HG03439 (cell line): ENCODE results near the gene TRAPPC8.
"Not testable (repeated sequence)": the region's sequence is repeated elsewhere in the genome, so short reads cannot be mapped to it uniquely, and the experiment has no call there.

Source experiments
- ATAC-seq: cut with Tn5 transposase; IDR thresholded peaks from one replicate; pipeline ENCODE4 v1.9.1; 2021; ENCODE audit warnings: mild to moderate bottlenecking, moderate library complexity; ENCODE audit not compliant: unreplicated experiment

Gene TRAPPC8

GRCh38 chr18:31877900-31878299, 65.0 kb downstream of the TRAPPC8 start:
- ATAC-seq = no peak

- ATAC-seq = no peak
Observed at GRCh38 chr18:31876707-31877106, 66.2 kb downstream of the TRAPPC8 start.

DNA sequence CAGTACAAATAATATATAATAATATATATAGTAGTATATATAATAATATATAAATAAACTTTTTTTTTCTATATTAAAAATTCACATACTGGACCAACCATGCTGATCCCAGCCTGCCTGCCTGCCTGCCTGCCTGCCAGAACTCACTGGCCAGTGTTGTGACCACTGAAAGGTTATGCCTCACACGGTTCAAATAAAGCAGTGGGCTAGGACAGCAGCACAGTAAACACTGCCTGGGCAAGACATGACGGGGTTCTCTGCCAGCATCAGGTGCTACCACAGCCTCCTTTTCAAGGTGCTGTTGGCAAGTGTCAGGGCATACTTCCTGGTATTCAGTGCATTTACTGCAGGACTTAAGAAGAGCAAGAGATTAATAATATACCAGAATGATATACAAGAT, 67.6 kb downstream of the TRAPPC8 start:
- ATAC-seq = no peak

DNA sequence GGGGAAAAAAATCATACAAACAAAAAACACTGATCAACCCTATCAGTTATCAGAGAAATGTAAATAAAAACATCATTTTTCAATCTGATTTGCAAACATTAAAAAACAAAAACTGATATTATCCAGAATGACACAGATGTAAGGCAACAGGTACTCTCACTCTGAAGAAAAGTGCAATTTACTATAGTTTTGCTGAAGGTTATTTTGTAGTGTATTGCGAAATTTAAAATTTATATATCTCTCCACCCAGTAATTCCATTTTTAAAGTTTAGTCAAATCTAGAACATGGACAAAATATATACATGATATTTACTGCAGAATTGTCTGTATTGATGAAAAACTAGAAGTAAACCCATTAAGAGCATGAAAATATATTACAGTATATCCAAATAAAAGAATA, 79.8 kb downstream of the TRAPPC8 start:
- no peak for ATAC-seq

- no peak for ATAC-seq
Observed at GRCh38 chr18:31860488-31860887, 82.4 kb downstream of the TRAPPC8 start.

- no peak for ATAC-seq
Observed at GRCh38 chr18:31857526-31858106, 85.3 kb downstream of the TRAPPC8 start.

GRCh38 chr18:31850844-31851243, 92.1 kb downstream of the TRAPPC8 start:
- ATAC-seq = no peak

GRCh38 chr18:31840499-31840898, 102.4 kb downstream of the TRAPPC8 start:
- ATAC-seq = no peak

GRCh38 chr18:31837879-31838278, 105.0 kb downstream of the TRAPPC8 start:
- no peak for ATAC-seq

- ATAC-seq = no peak
Observed at GRCh38 chr18:31835528-31836133, 107.3 kb downstream of the TRAPPC8 start.

GRCh38 chr18:31831903-31832302, 111.0 kb downstream of the TRAPPC8 start:
- no peak for ATAC-seq

DNA sequence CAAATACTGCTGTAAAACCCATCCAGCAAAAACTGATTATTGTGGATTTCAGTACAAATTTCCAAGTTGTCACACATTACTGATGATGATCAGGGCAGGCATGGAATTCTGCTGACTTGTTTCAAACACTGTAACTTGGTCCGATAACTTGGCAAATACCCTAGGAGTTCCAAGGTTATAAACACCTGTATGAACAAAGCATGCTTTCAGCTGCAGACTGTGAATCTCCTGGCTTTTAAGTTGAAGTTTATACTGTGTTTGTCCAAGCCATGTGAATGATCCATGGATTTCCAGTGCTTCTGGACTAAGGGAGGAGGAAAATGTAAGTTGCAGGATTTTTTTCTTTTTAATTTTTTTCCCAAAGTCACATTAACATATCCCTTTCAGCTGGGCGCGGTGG, 112.2 kb downstream of the TRAPPC8 start:
- no peak for ATAC-seq

DNA sequence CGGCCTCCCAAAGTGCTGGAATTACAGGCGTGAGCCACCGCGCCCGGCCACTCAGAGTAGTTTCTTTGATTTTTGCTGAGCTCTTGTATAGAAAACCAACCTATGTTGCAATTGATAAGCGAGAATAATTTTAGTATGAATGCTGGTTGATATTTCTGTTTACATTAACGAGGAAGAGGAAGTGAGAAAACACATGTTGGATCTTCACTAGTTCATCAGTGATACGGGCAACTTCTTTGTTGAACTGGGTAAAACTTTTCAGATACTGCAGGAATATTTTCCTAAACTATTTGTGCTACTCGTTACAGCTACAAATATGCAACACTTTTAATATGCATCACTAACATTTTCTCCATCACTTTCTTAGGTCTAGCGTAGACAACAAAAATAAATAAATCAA, 114.3 kb downstream of the TRAPPC8 start:
- ATAC-seq = no peak

GRCh38 chr18:31826673-31827325, 116.1 kb downstream of the TRAPPC8 start:
- ATAC-seq = not testable (repeated sequence)

DNA sequence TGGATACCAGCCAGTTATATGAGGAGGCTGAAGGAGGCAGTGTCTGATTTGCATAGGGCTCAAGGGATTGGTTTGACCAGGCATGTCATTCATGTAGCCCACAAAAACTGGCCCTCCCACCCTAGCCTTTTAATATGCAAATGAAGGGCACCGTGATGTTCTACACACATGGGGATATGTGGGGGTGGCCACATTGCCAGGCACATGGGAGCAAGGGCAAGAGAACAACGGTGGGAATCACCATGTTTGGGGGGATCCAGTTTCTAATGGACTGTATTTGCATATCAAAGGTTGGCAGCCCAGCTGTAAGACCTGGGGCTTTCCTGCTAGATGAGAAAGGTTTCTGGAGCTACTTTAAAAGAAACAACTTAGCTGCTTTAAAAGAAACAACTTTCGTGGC, 117.2 kb downstream of the TRAPPC8 start:
- ATAC-seq = no peak

- ATAC-seq = no peak
Observed at GRCh38 chr18:31821545-31822171, 121.3 kb downstream of the TRAPPC8 start.

GRCh38 chr18:31819925-31820229, 123.1 kb downstream of the TRAPPC8 start:
- no peak for ATAC-seq

- no peak for ATAC-seq
Observed at GRCh38 chr18:31819106-31819924, 123.6 kb downstream of the TRAPPC8 start.

DNA sequence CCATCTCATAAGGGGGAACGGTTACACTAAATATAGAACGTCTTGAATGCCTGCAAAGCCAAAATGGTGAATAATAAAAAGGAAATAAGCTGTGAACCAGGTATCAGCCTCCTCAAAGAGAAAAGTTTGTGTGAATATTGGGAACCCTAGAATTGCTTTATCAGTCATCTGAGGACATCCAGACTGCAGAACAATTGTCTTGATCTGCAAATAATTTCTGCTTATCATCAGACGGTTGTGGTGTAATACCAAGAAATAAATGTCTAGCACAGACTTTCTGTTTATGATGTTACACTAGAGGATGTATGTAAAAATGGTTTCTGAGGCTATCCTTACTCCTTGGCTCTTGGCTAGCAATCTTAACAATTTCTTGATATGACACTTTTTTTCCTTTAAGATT, 128.8 kb downstream of the TRAPPC8 start:
- no peak for ATAC-seq

- ATAC-seq = not testable (repeated sequence)
Observed at GRCh38 chr18:31810336-31811130, 132.4 kb downstream of the TRAPPC8 start.

DNA sequence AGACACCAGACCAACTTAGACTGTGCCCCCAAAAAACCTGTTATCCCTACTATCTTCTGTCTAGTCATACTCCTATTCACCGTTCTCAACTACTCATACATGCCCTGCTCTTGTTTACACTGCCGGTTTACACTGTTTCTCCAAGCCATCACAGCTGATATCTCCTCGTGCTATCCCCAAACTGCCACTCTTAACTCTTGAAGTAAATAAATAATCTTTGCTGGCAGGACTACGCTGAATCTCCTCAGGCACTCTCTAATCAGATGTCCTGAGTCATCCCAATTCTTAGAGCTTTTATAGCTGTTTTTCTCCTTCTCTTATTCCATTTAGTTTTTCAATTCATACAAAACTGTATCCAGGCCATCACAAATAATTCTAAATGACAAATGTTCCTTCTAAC, 133.9 kb downstream of the TRAPPC8 start:
- ATAC-seq = not testable (repeated sequence)
